ENCODE measurements around the gene DOK5. TPM values are rescaled to one million over a fixed set of nuclear protein-coding genes. Genes with fewer than 3 reads are reported as not detected.

DOK5 gene
- polyA plus RNA-seq, 4 donors = 9.4 to 34.3 (median 11.7) TPM

DNA sequence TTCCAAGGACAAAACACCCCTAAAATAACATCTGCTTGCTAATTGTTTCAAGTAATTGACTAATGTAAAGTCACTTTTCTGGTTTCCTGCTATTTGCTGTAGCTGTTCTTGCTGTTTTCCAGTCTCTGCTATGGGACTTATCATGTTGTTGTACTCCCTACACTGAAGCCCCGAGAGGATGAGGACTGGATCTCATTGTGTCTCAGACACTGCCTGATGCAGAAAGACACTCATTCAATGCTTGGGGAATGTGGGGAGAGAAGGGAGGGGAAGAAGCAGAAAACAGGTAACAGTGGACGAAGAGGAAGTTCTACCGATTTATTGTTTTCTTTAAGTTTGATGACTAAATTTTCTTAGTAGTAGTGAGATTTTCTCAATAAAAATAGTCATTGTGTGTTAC, 79.8 kb downstream of the DOK5 start:
- DNase-seq (ENCODE audit: low read depth in 4 of 4, low spot score in 3 of 4) = no peak

DNA sequence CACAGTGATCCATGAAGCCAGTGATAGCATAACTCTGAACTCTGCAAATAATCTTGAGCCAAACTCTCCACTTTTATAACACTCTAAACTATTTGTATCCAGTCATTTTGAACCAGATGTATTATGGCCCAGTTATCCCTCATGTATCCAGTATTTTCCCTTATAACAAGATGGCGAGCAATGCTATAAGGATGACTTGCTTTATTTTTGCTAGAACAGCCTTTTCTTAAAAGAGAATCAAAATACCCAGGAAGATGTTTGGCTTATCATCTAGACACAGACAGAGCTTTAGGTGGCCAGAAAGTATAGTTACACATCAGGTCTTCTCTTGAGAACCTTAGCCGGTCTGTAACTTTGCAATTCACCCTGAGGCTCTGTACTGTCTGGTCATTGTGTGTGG, 81.0 kb downstream of the DOK5 start:
- no peak for DNase-seq (ENCODE audit: low read depth in 4 of 4, low spot score in 3 of 4)

DNA sequence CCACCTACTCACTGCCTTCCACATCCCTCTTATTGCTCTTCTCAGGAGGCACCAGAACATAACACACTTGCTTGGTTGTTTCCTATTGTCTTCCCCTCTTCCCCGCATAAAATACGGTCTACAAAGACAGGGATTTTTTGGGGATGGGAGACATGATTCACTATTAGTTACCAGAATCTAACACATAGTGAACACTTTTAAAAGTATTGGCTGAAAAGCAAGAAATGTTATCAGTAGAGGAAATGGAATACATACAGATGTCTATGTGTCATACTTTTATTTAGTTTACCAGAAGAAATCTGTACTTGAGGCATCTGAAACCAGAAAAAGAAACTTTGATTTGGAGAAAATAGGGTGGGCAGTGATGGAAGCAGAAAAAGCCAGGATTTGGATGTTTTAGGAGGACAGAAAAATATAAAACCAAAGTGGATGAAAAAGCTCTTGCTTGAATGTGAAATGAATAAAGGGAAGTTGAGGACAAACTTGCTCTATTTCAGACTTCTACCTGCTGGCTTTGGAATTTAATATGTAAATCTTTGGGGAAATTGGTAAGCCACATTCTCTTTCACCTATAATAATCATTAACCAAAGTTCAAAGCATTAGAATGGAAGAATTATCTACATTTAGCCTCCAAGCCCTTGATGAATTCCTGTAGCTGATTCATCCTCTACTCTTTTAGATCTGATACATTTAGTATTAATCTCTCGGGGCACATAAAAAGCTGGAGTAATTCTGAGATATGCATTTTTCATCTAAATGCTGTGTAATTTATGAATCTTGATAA, 82.6 kb downstream of the DOK5 start:
- DNase-seq (ENCODE audit: low read depth in 4 of 4, low spot score in 3 of 4) = no peak

DNA sequence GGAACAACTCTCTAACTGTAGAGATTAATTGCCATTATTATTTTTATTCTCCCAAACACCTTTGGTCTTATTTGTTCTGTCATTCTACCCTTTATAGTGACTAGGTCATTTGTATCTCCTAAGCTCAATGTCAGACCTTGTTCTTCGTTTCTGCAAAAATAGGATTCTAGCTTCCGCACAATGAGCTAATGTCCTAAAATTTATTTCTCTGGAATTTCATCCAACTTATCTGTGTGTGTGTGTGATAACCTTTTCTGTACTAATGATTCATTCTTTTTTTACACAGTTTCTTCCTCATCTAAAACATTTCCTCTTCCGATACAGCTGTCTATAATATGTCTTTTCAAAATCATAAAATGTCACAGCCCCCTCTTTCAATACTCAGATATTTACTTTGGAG, 84.5 kb downstream of the DOK5 start:
- no peak for DNase-seq (ENCODE audit: low read depth in 4 of 4, low spot score in 3 of 4)

DNA sequence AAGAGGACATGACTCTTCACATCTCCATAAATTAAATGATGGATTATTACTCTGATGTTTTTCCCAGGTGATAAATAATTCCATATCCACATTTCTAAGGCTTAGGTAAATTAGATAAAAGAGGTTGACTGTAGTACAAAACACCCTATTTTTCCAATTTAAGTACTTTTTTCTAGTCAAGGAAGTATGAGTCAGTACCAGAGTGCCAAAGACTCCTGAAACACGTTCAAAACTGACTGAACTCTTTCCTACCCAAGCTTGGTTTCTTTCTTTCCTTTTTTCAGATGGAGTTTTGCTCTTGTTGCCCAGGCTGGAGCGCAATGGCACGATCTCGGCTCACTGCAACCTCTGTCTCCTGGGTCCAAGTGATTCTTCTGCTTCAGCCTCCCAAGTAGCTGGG, 85.0 kb downstream of the DOK5 start:
- DNase-seq (ENCODE audit: low read depth in 4 of 4, low spot score in 3 of 4) = no peak

DNA sequence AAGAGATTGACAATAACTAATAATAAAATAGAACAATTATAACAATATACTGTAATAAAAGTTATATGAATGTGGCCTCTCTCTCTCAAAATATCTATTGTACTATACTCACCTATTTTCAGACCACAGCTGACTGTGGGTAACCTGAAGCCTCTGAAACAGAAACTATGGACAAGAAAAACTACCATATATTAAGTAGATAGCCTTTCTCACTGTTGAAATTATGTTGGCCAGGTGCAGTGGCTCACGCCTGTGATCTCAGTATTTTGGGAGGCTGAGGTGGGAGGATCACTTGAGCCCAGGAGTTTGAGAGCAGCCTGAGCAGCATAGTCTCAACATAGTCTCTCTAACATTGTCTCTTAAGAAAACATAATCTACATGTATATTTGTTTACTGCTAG, 89.9 kb downstream of the DOK5 start:
- DNase-seq (ENCODE audit: low read depth in 4 of 4, low spot score in 3 of 4) = no peak

DNA sequence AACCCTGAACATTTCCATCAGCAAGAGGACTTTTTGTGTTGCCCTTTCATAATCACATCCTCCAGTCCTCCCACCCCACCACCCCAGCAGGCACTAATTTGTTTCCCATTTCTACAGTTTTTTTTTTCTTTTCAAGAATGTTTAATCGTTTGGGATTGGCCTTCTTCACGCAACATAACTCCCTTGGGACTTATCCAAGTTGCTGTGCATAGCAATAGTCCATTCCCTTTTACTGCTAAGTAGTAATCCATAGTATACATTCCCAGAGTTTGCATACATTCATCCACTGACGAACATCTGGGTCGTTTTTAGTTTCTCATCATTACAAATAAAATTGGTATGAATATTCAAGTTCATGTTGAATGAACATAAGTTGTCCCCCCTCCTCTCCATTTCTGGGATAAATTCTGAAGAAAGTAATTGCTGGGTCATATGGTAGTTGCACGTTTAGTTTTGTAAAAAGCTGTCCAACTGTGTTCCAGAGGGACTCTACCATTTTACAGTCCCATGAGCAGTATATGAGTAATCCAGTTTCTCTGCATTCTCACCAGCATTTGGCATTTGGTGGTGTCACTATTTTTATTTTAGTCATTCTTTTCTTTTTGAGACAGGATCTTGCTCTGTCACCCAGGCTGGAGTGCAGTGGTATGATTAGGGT, 90.8 kb downstream of the DOK5 start:
- DNase-seq (ENCODE audit: low read depth in 4 of 4, low spot score in 3 of 4) = no peak

DNA sequence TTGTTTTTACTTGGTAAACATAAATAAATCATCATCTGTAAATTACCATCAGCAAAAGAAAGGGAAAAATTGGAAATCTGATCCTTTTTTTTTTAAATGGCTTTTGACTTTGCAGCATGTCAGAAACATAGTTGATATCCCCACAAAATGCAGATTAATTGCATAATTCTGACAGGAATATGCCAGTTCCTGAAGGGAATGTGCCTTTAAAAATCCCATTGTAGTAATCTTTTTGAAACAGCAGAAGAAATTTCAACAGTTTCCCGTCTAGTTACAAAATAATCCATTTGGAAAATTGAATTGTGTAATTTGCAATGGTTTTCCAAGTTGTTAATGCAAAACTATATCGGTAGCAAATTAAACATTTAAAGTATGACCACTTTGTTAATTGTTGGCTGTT, 95.2 kb downstream of the DOK5 start:
- no peak for DNase-seq (ENCODE audit: low read depth in 4 of 4, low spot score in 3 of 4)

DNA sequence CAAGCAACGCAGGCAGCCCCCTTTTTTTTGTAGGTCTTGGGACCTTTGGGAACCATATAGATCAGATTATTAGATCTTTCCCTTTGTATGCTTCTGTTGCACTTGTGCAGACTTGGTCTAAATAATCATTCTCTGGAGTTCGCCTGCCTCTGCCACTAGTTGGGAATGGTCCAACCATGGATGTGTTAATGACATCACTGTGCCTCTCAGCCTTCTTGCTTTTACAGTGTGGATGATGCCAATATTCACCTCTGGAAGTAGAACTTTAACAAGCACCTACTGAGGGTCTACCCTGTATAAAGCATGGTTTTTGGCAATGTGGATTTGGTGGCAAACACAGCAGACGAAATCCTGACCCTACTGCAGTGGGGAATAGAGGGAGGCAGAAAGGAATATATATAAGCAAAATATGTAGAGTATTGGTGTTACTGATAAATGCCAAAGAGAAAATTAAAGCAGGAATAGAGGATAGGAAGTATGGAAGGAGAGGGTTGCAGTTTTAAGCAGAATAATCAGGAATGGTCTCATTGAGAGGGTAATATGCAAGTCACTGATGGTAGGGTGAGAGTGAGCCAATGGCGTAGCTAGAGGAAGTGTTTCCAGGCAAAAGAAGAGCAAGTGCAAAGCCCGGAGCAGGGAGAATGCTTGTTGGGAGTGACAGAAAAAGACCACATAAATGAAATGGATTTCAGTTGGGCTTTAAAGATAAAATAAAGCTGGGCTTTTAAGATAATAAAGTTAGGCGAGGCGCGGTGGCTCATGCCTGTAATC, 97.5 kb downstream of the DOK5 start:
- no peak for DNase-seq (ENCODE audit: low read depth in 4 of 4, low spot score in 3 of 4)

DNA sequence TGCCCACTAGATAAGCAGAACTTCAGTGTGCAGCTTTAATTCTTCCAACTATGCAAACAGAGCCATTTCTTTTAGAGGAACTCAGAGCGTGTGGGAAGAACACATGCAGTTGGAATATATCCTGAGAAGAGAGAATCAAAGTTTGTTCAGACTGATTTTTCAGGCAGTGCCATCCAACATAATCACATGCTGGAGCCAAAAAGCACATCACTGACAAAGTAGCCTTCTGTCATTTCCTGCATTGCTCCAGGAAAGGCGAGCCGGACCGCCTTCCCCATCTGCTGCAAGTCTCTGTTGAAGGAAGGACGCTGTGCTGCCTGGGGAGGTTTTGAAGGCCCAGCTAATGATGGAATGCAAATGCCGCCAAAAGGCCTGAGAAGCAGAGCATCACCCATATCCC, 98.4 kb downstream of the DOK5 start:
- no peak for DNase-seq (ENCODE audit: low read depth in 4 of 4, low spot score in 3 of 4)

DNA sequence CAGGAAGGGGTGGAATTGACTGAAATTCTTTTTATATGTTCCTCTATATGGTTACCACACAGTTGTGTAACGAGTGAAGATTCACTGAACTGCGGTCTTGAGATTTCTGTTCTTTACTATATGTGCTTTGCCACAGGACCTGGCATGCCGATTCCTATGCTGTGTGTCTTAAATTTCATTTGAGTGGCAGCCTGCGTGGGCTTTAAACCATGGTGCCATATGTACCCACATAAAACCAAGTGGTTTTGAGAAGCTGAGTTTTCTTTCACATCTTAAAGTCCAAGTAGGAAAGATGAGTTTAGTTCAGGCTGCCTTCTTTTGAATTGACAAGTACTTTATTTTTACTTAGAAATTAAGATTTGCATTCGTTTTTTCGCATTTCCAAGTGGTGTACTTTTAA, 101.1 kb downstream of the DOK5 start:
- DNase-seq (ENCODE audit: low read depth in 4 of 4, low spot score in 3 of 4) = no peak

DNA sequence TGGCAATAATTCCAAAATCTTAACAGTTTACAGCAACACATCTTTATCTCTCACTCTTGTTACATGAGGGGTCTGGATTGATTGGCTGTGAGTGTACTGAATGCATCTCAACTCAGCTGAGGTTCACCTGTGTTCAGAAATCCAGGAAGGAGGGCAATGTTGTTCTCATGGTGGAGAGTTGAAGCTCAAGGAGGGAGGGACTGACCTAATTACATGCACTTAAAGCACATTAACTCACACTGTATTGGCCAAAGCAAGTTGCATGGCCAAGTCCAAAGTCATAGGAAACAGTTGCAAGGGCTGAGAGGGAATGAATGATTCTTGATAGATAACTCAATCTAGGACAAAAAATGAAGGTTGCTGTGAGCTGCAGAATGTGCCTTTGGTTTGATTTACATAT, 102.2 kb downstream of the DOK5 start:
- no peak for DNase-seq (ENCODE audit: low read depth in 4 of 4, low spot score in 3 of 4)

DNA sequence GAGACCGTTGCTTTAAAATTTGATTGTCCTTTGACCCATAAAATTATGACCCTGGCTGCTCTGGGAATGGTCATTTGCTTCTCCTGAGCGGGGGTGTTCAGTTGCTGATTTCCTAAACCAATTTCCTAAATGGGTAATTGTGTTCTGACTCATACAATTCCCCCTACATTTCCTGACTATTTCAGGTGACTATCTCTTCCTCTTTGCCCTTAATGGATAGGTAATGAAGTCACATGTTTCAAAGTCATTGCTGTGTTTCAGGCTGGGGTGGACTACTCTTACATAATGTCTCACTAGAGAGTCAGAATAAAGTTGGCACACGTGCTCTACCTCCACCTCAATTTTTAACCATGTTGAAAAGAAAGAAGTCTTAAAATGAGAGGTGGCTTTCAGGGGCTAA, 109.8 kb downstream of the DOK5 start:
- DNase-seq (ENCODE audit: low read depth in 4 of 4, low spot score in 3 of 4) = no peak

DNA sequence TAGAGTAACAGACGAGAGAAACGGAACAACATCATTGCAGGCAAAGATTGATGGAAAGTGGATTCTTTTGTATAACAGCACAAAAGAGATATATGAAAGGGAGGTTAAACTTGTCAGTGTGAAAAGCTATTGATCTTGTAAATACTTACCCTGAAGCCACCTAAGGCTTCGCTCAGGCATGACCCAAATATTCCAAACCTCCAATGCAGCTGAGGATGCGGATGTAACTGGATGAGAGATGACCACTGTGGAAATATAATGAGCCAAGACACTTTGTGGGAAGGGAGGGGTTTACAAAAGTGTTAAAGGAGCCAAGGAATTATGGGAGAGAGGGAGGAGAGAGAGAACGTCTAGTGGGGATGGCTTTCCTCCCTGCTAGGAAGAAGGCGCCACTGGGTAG, 112.0 kb downstream of the DOK5 start:
- no peak for DNase-seq (ENCODE audit: low read depth in 4 of 4, low spot score in 3 of 4)

DNA sequence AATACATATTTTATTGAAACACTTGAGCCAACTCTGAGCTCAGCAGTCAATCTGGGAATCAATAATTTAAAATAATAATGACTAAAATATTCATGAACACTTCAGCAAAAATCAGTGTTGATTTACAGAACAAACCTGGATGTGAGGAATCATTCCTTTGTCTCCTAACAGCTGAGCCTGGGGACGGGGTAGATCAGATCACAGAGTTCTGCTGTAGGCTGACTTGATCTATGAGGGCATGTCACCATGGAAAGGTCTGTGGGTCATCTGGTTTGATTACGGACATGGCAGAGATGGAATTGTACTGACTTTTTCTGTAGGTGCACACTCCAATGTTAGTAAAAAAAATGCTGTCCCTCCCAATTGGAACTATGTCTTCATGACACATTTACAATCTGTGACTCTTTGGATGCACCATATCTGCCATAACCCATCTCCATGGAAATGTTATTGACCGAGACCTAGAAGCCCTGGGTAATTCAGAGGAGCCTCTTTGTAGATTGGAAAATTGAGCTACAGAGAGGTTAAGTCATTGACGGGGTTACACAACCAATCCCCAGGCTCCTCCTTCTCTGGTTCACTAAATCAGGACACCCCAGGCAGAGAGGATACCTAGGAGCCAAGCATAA, 114.1 kb downstream of the DOK5 start:
- no peak for DNase-seq (ENCODE audit: low read depth in 4 of 4, low spot score in 3 of 4)

DNA sequence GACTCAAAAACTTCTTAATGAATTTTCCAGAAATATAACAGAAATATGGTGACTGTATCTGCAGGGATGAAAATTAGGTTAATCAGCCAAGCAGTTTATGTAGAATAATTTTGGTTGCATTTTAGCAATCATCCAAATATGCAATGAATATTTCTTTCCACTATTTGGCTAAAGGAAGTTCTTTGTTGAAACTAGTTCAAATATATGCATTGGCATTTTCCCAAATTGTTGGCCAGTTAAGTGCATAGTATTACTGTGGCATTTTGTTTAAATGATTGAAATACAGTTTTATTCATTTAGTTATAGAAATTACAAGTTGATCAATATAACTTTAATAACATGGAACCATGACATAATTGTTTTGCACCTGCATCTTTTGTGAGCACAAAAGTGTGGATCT, 115.5 kb downstream of the DOK5 start:
- DNase-seq (ENCODE audit: low read depth in 4 of 4, low spot score in 3 of 4) = no peak

DNA sequence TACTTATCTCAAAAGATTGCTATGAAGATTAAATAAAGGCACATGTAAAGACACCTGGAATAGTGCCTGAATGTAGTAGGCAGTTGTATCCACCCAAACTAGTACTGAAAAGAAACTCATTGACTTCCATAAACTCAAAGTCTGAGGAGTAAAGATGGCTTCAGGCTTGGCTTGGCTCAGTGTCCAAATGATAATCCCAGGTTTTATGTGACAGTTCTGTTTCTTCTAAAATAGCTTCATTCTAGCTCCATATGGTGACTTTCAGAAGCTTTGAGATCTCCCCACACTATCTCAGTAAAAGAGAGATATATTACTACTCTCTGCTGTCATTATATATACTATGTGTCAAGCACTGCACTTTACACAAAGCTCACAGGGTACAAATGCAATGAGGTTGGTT, 121.3 kb downstream of the DOK5 start:
- DNase-seq (ENCODE audit: low read depth in 4 of 4, low spot score in 3 of 4) = no peak

DNA sequence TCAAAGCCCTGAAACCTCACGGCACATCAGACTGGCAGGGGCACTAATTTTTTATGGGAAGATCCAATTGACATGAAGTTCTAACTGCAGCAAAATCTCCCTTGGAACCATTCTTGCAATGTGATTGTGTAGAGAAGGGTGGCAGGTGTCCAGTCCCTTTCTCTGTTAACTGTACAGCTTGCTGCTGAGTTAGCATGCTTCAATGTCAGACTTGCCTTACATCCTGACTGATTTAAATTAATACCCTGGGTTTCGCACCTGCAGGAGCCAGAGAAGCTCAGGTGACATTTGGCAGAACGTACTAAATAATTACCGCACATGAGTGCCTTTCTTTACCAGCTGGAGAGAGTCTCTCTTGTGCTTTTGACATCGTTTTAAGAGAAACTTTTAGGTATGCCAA, 123.0 kb downstream of the DOK5 start:
- no peak for DNase-seq (ENCODE audit: low read depth in 4 of 4, low spot score in 3 of 4)

DNA sequence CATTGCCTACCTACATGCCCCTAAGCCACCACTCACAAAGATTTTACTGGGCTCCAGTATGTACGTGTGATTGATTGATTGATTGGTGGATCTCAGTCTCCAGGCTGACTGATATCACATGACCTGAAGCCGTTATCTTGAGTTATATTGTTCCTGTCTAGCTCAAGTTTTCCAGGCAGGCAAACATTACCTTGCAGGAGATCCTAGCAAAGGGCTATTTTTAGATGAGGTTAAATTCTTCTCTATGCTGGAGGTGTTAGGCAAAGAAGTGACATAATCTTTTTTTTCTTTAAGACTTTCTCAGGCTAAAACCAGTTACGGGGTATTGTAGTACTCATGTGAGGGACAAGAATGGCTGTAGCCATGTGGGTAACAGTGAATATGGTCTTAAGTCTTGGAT, 125.2 kb downstream of the DOK5 start:
- no peak for DNase-seq (ENCODE audit: low read depth in 4 of 4, low spot score in 3 of 4)

DNA sequence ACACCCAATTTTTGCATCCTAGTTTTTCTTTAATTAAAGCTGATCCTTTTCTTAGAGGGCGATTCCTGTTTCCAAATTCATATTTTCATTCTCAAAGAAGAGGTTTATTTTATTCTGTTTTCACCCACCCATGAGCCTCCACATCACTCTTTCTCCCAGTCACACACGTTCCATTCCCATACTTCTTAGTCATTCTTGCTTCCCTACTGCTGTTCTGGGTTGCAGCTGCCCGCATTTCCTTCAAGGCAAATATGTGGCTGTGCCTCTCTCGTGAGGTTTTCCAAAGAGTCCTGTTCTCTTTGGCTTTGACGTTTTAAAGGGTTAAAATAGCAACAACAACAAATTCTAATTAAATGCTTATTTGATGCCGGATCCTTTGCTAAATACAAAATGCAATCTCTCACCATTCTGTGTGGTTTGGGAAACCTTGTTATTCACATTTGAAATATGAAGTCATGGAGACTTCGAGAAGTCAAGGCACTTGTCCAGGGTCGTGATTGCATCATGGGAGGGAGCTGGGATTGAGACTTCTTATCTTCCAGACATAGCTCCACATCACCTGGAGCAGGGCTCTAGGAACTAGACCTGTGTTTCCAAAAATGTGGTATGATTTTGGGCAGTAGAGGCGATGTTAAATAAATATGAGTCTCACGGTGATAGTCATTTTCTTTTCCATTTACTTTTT, 126.6 kb downstream of the DOK5 start:
- DNase-seq (ENCODE audit: low read depth in 4 of 4, low spot score in 3 of 4) = no peak

DNA sequence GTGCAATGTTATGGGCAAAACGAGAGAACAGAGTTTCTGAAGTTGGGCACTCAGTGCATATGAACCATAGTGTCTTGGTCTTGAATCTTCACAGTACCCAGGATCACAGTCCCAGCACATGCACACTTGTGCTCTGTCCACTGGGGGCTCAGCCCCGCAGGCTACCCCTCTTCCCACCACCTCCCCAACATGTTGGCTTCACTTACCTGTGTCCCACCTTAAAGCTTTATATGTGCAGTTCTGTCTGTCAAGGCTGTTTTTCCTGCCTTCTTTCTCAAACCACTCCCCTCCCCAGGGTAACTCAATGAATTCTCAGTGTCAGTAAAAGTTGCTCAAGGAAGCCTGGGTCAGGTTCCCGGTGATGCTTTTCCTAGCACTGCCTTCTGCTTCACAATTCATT, 129.9 kb downstream of the DOK5 start:
- no peak for DNase-seq (ENCODE audit: low read depth in 4 of 4, low spot score in 3 of 4)
